H1 (cell line): ENCODE measurements around the gene HCK. TPM values are rescaled to one million over a fixed set of nuclear protein-coding genes. Genes with fewer than 3 reads are reported as not detected.

ENCODE experiments used
- CTCF ChIP-seq, 3 experiments: IDR thresholded peaks; 1 replicate in 2 of 3; 2 replicates in 1 of 3; pipeline versions ENCODE4 v1.5.1 to v1.6.1; 2011; ENCODE audit warnings: low read length in 3 of 3, mild to moderate bottlenecking in 3 of 3, inconsistent platforms in 2 of 3, low read depth in 1 of 3, moderate library complexity in 1 of 3; ENCODE audit not compliant: insufficient read depth in 1 of 3; ENCODE audit errors: control extremely low read depth in 1 of 3
- POLR2A ChIP-seq, 2 experiments: IDR thresholded peaks; 1 replicate in 1 of 2; 2 replicates in 1 of 2; pipeline ENCODE4 v1.6.1; 2011; ENCODE audit warnings: low read depth in 2 of 2, low read length in 2 of 2, mild to moderate bottlenecking in 2 of 2; ENCODE audit errors: control extremely low read depth in 1 of 2
- polyA plus RNA-seq, 7 experiments: library from polyadenylated mRNA; depleted of rRNA in 3 of 7; stranded (reverse) in 5 of 7; unstranded in 2 of 7; fragments of >200 nt in 5 of 7; fragments of 200-250 nt in 2 of 7; gene quantifications; 1 replicate in 5 of 7; 2 replicates in 1 of 7; 4 replicates in 1 of 7; pipeline versions ENCODE4 v1.2.1 to v1.2.3, GENCODE V29; 2011 to 2013; ENCODE audit warnings: missing spikeins in 2 of 7, mixed read lengths in 2 of 7
- total RNA-seq: library from RNA; stranded (reverse); fragmentation: NEBNext Ultra II Directional; extraction: Animal tissue kit (Norgen Biotek cat#: 25700); gene quantifications from 2 replicates; pipeline ENCODE4 v1.2.1, GENCODE V29; 2021

Gene HCK
- total and polyA plus RNA-seq, 2 of the 8 experiments (the other 6 are each of a cell fraction or from before 2014, with no cell fraction given) = 0.37 to 4.3 TPM

GRCh38 chr20:32006053-32006452, 46.0 kb upstream of the HCK start (continued):
- TF ChIP-seq CTCF (IDR thresholded peaks at IDR 0.05; ENCODE audit: control extremely low read depth in 1 of 3, insufficient read depth in 1 of 3, low read depth in 1 of 3, low read length in 3 of 3) = no peak
- TF ChIP-seq POLR2A (IDR thresholded peaks at IDR 0.05; ENCODE audit: control extremely low read depth in 1 of 2, low read depth in 2 of 2, low read length in 2 of 2) = no peak
- TF ChIP-seq, all 59 proteins: peak for 0
